Upper lobe of left lung (tissue), 4 donors: ENCODE results near the gene ZNF865.

Source experiments
- CTCF ChIP-seq, 6 experiments: fragments of 450-650 bp in 4 of 6; fragments of 200-600 bp in 2 of 6; sonication (generic) in 2 of 6; IDR thresholded peaks; one replicate each; pipeline ENCODE4 v1.5.1; 2016 to 2019; ENCODE audit warnings: antibody characterized with exemption in 6 of 6
- POLR2A ChIP-seq, 4 donors: fragments of 450-650 bp; IDR thresholded peaks; one replicate each; pipeline ENCODE4 v1.5.1; 2016 to 2017; ENCODE audit warnings: antibody characterized with exemption in 4 of 4, mild to moderate bottlenecking in 2 of 4
- POLR2AphosphoS5 ChIP-seq, 2 donors: sonication (generic); formaldehyde crosslinking; IDR thresholded peaks; one replicate each; pipeline ENCODE4 v1.5.1; 2017; ENCODE audit warnings: antibody characterized with exemption in 2 of 2

GRCh38 chr19:55616395-55616875 is 11.0 kb downstream of the ZNF865 start:
- TF ChIP-seq CTCF (IDR thresholded peaks at IDR 0.05) (no peak), POLR2A (IDR thresholded peaks at IDR 0.05) (no peak), POLR2AphosphoS5 (IDR thresholded peaks at IDR 0.05) (no peak)
